ENCODE results near the gene NRN1L.

NRN1L gene

GRCh38 chr16:67915496-67915769 is 30.7 kb downstream of the NRN1L start:
- in situ Hi-C loops (cut with HindIII; ENCODE audit: low sequenced_read_pairs) = loop anchor here (25.0 kb wide), 1 partner anchor 97 kb away; the partner anchor contains the start of genes DDX28, DPEP2NB and DUS2

GRCh38 chr16:67915831-67916723 is 31.4 kb downstream of the NRN1L start:
- in situ Hi-C loops (cut with HindIII; ENCODE audit: low sequenced_read_pairs) = loop anchor here (25.0 kb wide), 1 partner anchor 96 kb away; the partner anchor contains the start of genes DDX28, DPEP2NB and DUS2

DNA sequence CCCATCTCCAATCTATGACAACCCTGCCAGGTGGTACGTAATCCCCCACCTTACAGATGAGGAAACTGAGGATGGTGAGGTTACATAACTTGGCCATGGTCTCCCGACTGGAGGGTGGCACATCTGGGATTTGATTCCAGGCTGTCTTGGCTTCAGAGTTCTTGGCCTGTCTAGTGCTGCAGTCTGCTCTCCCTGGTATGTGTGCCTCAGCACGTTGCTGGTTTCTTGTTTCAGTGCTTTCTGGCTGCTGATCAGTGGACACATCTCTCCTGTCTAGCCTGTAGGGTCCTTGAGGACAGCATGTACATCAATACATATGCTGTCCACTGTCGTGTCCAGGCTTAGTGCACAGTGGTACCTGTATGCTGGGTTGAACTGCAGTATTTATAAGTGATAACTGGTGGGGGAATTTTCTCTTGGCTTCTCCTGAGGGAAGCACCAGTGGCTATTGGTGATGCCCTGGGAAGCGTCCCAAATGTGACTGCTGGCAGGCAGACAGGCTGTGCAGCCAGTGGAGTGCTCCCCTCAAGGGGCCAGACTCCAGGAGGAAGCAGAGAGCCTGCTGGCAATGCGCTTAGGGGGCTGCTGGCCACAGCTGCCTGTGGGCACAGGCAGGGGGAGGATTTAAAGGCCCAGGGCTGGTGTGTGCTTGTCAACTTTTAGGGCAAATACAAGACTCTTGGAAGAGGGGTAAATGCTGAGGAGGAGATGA is 32.6 kb downstream of the NRN1L start:
- in situ Hi-C loops (cut with HindIII; ENCODE audit: low sequenced_read_pairs) = loop anchor here (25.0 kb wide), 1 partner anchor 95 kb away; the partner anchor contains the start of genes DDX28, DPEP2NB and DUS2

DNA sequence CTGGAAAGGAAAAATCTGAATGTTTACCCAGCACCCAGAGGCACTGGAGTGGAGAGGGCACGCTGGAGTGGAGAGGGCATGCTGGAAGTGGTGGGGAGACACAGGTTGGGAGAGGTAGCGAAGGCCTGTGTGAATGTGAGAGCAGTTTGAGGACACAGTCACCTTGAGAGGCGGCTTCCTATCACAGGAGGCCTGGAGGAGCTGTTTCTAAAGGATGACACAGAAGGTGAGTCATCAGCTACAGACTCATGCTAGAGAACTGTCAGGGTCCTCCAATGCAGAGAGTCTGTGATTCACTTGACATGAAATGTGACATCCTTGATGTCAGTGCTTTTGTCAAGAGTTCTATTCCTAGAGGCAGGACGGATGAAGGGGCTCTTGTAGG is 33.2 kb downstream of the NRN1L start:
- in situ Hi-C loops (cut with HindIII; ENCODE audit: low sequenced_read_pairs) = loop anchor here (25.0 kb wide), 1 partner anchor 94 kb away; the partner anchor contains the start of genes DDX28, DPEP2NB and DUS2

- in situ Hi-C loops (cut with HindIII; ENCODE audit: low sequenced_read_pairs) = loop anchor here (25.0 kb wide), 1 partner anchor 93 kb away; the partner anchor contains the start of genes DDX28, DPEP2NB and DUS2
Measured at GRCh38 chr16:67919622-67920221, 35.0 kb downstream of the NRN1L start.

- in situ Hi-C loops (cut with HindIII; ENCODE audit: low sequenced_read_pairs) = loop anchor here (25.0 kb wide), 1 partner anchor 90 kb away; the partner anchor contains the start of genes DDX28, DPEP2NB and DUS2
Measured at GRCh38 chr16:67922221-67922620, 37.5 kb downstream of the NRN1L start.

- in situ Hi-C loops (cut with HindIII; ENCODE audit: low sequenced_read_pairs) = loop anchor here (25.0 kb wide), 1 partner anchor 90 kb away; the partner anchor contains the start of genes DDX28, DPEP2NB and DUS2
Measured at GRCh38 chr16:67922740-67923139, 38.1 kb downstream of the NRN1L start.

DNA sequence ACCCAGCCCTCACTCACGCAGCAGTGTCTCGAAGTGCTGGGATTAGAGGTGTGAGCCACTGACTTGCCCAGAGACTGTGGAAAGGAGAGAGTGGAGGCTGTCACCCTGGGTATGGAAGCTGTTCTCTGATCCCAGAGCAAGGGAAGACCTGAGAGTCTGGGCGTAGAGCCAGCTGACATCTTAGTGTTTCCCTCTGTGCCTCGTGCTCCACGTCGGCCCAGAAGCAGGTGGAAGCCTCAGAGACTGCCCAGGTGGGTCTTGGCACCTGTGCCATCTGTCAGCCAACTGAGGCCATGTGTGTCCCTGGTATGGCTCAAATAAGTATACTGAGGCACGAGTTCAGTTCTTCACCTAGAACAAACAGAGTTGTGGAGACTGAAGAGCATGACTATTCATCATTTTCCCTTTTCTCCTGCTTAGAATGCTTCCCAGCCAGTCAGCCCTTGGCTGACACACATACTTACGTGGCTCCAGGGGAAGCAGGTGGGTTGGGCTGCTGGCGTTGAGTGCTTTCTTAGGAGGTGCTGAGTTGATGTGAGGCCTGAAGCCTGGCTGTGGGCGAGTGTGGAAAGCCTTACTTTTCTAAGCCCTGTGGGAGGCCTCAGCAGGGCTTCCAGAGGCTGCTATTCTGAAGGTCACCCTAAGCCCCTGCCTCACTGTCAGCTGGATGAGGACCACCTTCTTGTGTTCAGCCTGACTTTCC is 38.9 kb downstream of the NRN1L start:
- in situ Hi-C loops (cut with HindIII; ENCODE audit: low sequenced_read_pairs) = loop anchor here (25.0 kb wide), 1 partner anchor 89 kb away; the partner anchor contains the start of genes DDX28, DPEP2NB and DUS2

GRCh38 chr16:67924140-67924906 is 39.6 kb downstream of the NRN1L start:
- in situ Hi-C loops (cut with HindIII; ENCODE audit: low sequenced_read_pairs) = loop anchor here (25.0 kb wide), 1 partner anchor 88 kb away; the partner anchor contains the start of genes DDX28, DPEP2NB and DUS2

DNA sequence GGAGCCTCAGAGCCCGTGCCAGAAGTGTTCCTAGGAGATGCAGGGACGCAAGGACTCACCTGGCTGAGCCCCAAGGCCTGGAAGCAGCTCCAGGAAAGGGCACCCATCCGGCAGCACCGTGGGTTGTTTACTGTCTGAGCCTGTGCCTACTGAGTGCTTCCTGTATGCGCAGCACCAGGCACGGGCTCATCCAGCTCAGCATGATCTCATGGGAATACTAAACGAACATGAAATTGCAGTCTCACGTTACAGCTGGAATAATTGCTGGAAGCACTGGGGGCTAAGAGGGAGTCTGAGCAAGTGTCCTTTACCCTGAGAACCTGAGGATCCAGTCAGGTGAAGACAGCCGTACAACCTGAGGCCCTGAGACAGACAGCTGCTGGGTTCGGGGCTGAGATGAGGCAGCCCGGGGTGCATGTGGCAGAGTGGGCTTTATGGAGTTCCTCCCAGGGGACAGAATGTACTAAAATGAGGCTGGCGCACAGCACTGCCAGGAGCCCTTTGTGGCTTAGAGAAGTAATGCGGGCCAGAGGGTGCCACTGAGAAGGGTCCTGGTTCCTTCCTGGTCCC is 41.6 kb downstream of the NRN1L start:
- in situ Hi-C loops (cut with HindIII; ENCODE audit: low sequenced_read_pairs) = no loop called here

DNA sequence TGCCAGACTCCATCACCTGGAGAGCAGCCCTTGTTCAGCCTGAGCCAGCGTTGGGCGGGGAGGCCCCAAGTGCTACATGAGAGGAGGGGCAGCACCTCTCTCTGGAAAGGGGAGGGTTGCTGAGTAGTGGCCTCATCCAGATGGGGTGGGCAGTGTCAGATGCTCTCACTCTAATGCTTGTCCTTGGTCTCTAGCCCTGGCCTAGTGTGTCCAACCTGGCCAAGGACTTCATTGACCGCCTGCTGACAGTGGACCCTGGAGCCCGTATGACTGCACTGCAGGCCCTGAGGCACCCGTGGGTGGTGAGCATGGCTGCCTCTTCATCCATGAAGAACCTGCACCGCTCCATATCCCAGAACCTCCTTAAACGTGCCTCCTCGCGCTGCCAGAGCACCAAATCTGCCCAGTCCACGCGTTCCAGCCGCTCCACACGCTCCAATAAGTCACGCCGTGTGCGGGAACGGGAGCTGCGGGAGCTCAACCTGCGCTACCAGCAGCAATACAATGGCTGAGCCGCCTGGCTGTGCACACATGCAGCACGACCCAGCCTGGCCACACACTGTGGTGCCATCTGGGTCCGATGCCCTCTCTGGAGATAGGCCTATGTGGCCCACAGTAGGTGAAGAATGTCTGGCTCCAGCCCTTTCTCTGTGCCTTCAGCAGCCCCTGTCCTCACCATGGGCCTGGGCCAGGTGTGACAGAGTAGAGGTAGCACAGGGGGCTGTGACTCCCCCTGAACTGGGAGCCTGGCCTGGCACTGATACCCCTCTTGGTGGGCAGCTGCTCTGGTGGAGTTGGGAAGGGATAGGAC is 42.7 kb downstream of the NRN1L start:
- in situ Hi-C loops (cut with HindIII; ENCODE audit: low sequenced_read_pairs) = no loop called here

- in situ Hi-C loops (cut with HindIII; ENCODE audit: low sequenced_read_pairs) = no loop called here
Measured at GRCh38 chr16:67928147-67928546, 43.5 kb downstream of the NRN1L start.

DNA sequence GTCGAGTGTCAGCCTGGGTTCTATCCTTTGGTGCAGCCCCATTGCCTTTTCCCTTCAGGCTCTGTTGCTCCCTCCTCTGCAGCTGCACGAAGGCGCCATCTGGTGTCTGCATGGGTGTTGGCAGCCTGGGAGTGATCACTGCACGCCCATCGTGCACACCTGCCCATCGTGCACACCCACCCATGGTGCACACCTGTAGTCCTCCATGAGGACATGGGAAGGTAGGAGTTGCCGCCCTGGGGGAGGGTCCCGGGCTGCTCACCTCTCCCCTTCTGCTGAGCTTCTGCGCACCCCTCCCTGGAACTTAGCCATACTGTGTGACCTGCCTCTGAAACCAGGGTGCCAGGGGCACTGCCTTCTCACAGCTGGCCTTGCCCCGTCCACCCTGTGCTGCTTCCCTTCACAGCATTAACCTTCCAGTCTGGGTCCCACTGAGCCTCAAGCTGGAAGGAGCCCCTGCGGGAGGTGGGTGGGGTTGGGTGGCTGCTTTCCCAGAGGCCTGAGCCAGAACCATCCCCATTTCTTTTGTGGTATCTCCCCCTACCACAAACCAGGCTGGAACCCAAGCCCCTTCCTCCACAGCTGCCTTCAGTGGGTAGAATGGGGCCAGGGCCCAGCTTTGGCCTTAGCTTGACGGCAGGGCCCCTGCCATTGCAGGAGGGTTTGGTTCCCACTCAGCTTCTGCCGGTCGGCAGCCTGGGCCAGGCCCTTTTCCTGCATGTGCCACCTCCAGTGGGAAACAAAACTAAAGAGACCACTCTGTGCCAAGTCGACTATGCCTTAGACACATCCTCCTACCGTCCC is 44.1 kb downstream of the NRN1L start:
- in situ Hi-C loops (cut with HindIII; ENCODE audit: low sequenced_read_pairs) = no loop called here

DNA sequence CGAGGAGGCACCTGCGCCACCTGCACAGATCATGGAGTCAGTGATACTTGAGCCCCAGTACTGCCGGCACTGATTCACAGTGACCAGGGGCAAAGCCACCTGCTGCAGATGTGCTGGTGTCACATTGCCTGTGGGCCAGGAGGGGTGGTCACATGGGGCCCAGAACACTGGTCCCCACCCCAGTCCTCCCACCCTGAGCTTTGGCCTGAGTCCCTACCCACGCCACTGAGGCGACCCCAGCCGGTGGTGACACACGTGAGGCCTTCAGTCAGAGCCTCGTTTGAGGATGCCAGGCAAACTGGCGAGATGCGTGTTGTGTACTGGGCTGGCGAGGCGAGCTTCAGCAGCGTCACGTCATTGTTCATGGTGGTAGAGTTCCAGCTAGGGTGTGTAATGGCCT is 45.5 kb downstream of the NRN1L start:
- in situ Hi-C loops (cut with HindIII; ENCODE audit: low sequenced_read_pairs) = no loop called here

- in situ Hi-C loops (cut with HindIII; ENCODE audit: low sequenced_read_pairs) = no loop called here
Measured at GRCh38 chr16:67930678-67931211, 46.1 kb downstream of the NRN1L start.

- in situ Hi-C loops (cut with HindIII; ENCODE audit: low sequenced_read_pairs) = no loop called here
Measured at GRCh38 chr16:67931712-67932461, 47.2 kb downstream of the NRN1L start, which contains the start of gene CTRL. Gene CTRL (minus strand): TSS chr16:67931862. CDS start chr16:67931852, 10 bp downstream.

GRCh38 chr16:67932462-67932840 is 47.8 kb downstream of the NRN1L start:
- in situ Hi-C loops (cut with HindIII; ENCODE audit: low sequenced_read_pairs) = no loop called here

Measured in DLD1 (cell line).